HCT116 (cell line): Measurements from ENCODE around the gene COLEC11. TPM values are rescaled to one million over a fixed set of nuclear protein-coding genes. Genes with fewer than 3 reads are reported as not detected.

Source experiments
- ATAC-seq: fragments of 200-7000 bp; cut with Tn5 transposase; 2 replicates; pipeline ENCODE4 v1.9.1; 2020; ENCODE audit warnings: mild to moderate bottlenecking, moderate library complexity
- BruUV-seq: library from RNA; stranded (reverse); fragments of 400-500 nt; replicated peaks from 2 replicates; lab custom pipeline; 2021; lab: Mats Ljungman, UMichigan
- CTCF ChIA-PET: fragments of 300-600 bp; sonication (Branson Sonifier 250); formaldehyde crosslinking; loops from one replicate; lab custom pipeline; 2021; ENCODE audit warnings: antibody characterized with exemption; lab: Charles Lee
- POLR2A ChIA-PET: fragments of 300-600, 350-600 bp; sonication (Branson Sonifier 250); formaldehyde crosslinking; loops from one replicate; lab custom pipeline; 2021; ENCODE audit warnings: antibody characterized with exemption; lab: Charles Lee
- RAD21 ChIA-PET, 2 experiments: fragments of 300-600 bp; sonication (Branson Sonifier 250); formaldehyde crosslinking; loops; one replicate each; lab custom pipeline; 2023; ENCODE audit warnings: low total read pairs in 2 of 2; ENCODE audit not compliant: uncharacterized antibody in 2 of 2, unreplicated experiment in 2 of 2, low non-redundant PET in 1 of 2; lab: Charles Lee
- DNase-seq: peaks from one replicate; pipeline ENCODE4 v3.0.0-alpha.2; 2010; ENCODE audit warnings: low read depth, low spot score
- H2AFZ ChIP-seq: fragments of 200-600 bp; shearing (Covaris generic), sonication (generic); 2 replicates; pipeline ENCODE4 v1.6.1; 2017; ENCODE audit warnings: low read depth, mixed run types, mixed read lengths, antibody characterized with exemption, low read length; ENCODE audit not compliant: poor library complexity, severe bottlenecking
- H3K27ac ChIP-seq: 2 replicates; pipeline ENCODE4 v1.5.1; 2012; ENCODE audit warnings: low read depth, low read length
- H3K27me3 ChIP-seq: fragments of 200-600 bp; sonication (generic); 2 replicates; pipeline ENCODE4 v1.6.1; 2016; ENCODE audit warnings: mixed run types, low read length, mixed read lengths; ENCODE audit not compliant: insufficient read depth
- H3K36me3 ChIP-seq, 2 experiments: fragments of 200-500 bp in 1 of 2; fragments of 200-600 bp in 1 of 2; sonication (Bioruptor generic) in 1 of 2; sonication (generic) in 1 of 2; 2 replicates each; pipeline versions ENCODE4 v1.5.1 to v1.6.1; 2014 to 2016; ENCODE audit warnings: low read length in 2 of 2, inconsistent platforms in 1 of 2, mixed read lengths in 1 of 2, mixed run types in 1 of 2; ENCODE audit not compliant: insufficient read depth in 2 of 2, control insufficient read depth in 1 of 2
- H3K4me1 ChIP-seq, 2 experiments: fragments of 200-600 bp in 1 of 2; sonication (generic) in 1 of 2; 2 replicates each; pipeline versions ENCODE4 v1.5.1 to v1.6.1; 2012 to 2017; ENCODE audit warnings: low read length in 2 of 2, inconsistent platforms in 1 of 2, mild to moderate bottlenecking in 1 of 2, mixed read lengths in 1 of 2, mixed run types in 1 of 2, moderate library complexity in 1 of 2; ENCODE audit not compliant: insufficient read depth in 2 of 2, control insufficient read depth in 1 of 2
- H3K4me2 ChIP-seq: fragments of 200-600 bp; sonication (generic); 2 replicates; pipeline ENCODE4 v1.6.1; 2017; ENCODE audit warnings: mixed run types, low read length, mixed read lengths
- H3K4me3 ChIP-seq, 2 experiments: fragments of 200-600 bp in 1 of 2; sonication (generic) in 1 of 2; replicated peaks in 1 of 2; 2 replicates each; pipeline ENCODE4 v1.5.1; 2011 to 2016; ENCODE audit warnings: low read length in 2 of 2, control low read depth in 1 of 2, low read depth in 1 of 2, mild to moderate bottlenecking in 1 of 2, mixed read lengths in 1 of 2, mixed run types in 1 of 2
- H3K79me2 ChIP-seq: fragments of 200-600 bp; sonication (generic); 2 replicates; pipeline ENCODE4 v1.6.1; 2017; ENCODE audit warnings: mild to moderate bottlenecking, mixed run types, low read length, moderate library complexity, mixed read lengths; ENCODE audit not compliant: insufficient read depth
- H3K9ac ChIP-seq: fragments of 200-600 bp; sonication (generic); 2 replicates; pipeline ENCODE4 v1.6.1; 2016; ENCODE audit warnings: low read length, mixed read lengths
- H3K9me2 ChIP-seq: fragments of 200-600 bp; sonication (generic), shearing (Covaris generic); 2 replicates; pipeline ENCODE4 v1.6.1; 2017; ENCODE audit warnings: mixed run types, mild to moderate bottlenecking, moderate library complexity; ENCODE audit not compliant: insufficient read depth
- H3K9me3 ChIP-seq, 2 experiments: fragments of 200-500 bp in 1 of 2; fragments of 200-600 bp in 1 of 2; sonication (Bioruptor generic) in 1 of 2; sonication (generic) in 1 of 2; 2 replicates each; pipeline ENCODE4 v1.6.1; 2014 to 2017; ENCODE audit warnings: low read length in 2 of 2, mixed read lengths in 2 of 2, inconsistent platforms in 1 of 2, low read depth in 1 of 2, mild to moderate bottlenecking in 1 of 2, mixed run types in 1 of 2, moderate library complexity in 1 of 2; ENCODE audit not compliant: control insufficient read depth in 1 of 2, insufficient read depth in 1 of 2
- H4K20me1 ChIP-seq: fragments of 200-600 bp; sonication (generic), shearing (Covaris generic); 2 replicates; pipeline ENCODE4 v1.6.1; 2017; ENCODE audit warnings: mixed run types, mild to moderate bottlenecking, moderate library complexity; ENCODE audit not compliant: insufficient read depth
- CBX3 ChIP-seq: IDR thresholded peaks from 2 replicates; pipeline ENCODE4 v1.6.1; 2012; ENCODE audit warnings: low read depth
- CEBPB ChIP-seq: IDR thresholded peaks from 2 replicates; pipeline ENCODE4 v1.6.1; 2012; ENCODE audit warnings: low read depth
- EGR1 ChIP-seq: IDR thresholded peaks from 2 replicates; pipeline ENCODE4 v1.6.1; 2012; ENCODE audit warnings: low read depth
- ELF1 ChIP-seq: IDR thresholded peaks from 2 replicates; pipeline ENCODE4 v1.6.1; 2012; ENCODE audit warnings: low read depth, borderline replicate concordance
- EZH2 ChIP-seq: fragments of 200-600 bp; sonication (generic); IDR thresholded peaks from 2 replicates; pipeline ENCODE4 v1.6.1; 2017; ENCODE audit warnings: antibody characterized with exemption, mixed run types
- EZH2phosphoT487 ChIP-seq: fragments of 200-600 bp; IDR thresholded peaks from 2 replicates; pipeline ENCODE4 v1.6.1; 2018; ENCODE audit warnings: antibody characterized with exemption, borderline replicate concordance
- FOSL1 ChIP-seq: IDR thresholded peaks from 2 replicates; pipeline ENCODE4 v1.6.1; 2012; ENCODE audit warnings: low read depth
- POLR2A ChIP-seq: IDR thresholded peaks from 2 replicates; pipeline ENCODE4 v1.7.0; 2011; ENCODE audit warnings: borderline replicate concordance; ENCODE audit not compliant: insufficient read depth, insufficient read length; ENCODE audit errors: extremely low read depth
- POLR2AphosphoS5 ChIP-seq: IDR thresholded peaks from 2 replicates; pipeline ENCODE4 v1.6.1; 2011; ENCODE audit warnings: mild to moderate bottlenecking, low read depth, low read length, moderate library complexity
- SIN3A ChIP-seq: IDR thresholded peaks from 2 replicates; pipeline ENCODE4 v1.6.1; 2012; ENCODE audit warnings: low read depth
- SP1 ChIP-seq: IDR thresholded peaks from 2 replicates; pipeline ENCODE4 v1.6.1; 2012; ENCODE audit warnings: low read depth
- SRF ChIP-seq: IDR thresholded peaks from 2 replicates; pipeline ENCODE4 v1.6.1; 2012; ENCODE audit warnings: low read depth
- TCF7L2 ChIP-seq: IDR thresholded peaks from 2 replicates; pipeline ENCODE4 v1.7.0; 2011; ENCODE audit warnings: borderline replicate concordance, inconsistent platforms; ENCODE audit not compliant: insufficient read depth, insufficient read length; ENCODE audit errors: extremely low read depth
- YY1 ChIP-seq: IDR thresholded peaks from 2 replicates; pipeline ENCODE4 v1.6.1; 2011; ENCODE audit warnings: low read length, low read depth, moderate library complexity, mild to moderate bottlenecking; ENCODE audit not compliant: insufficient replicate concordance; ENCODE audit errors: extremely low read depth
- ZFX ChIP-seq: fragments of 450-650 bp; IDR thresholded peaks from 2 replicates; pipeline ENCODE4 v1.6.1; 2017
- ZNF274 ChIP-seq: fragments of 200-500 bp; sonication (Bioruptor generic); IDR thresholded peaks from 2 replicates; pipeline ENCODE4 v1.6.1; 2014; ENCODE audit warnings: mild to moderate bottlenecking, low read depth, low read length, inconsistent platforms
- intact Hi-C: fragments of 100-400 bp; cut with micrococcal nuclease; formaldehyde crosslinking; loops from 2 replicates; pipeline ENCODE4 v1.10.0; 2022
- total RNA-seq: library from RNA; stranded (reverse); gene quantifications from one replicate; pipeline ENCODE4 v1.2.1, GENCODE V29; 2021; ENCODE audit not compliant: unreplicated experiment
- TF ChIP-seq, protein P1 (sequence below): IDR thresholded peaks from 2 replicates; pipeline ENCODE4 v1.6.1; 2012
- TF ChIP-seq, protein P2 (sequence below), 3 experiments: fragments of 200-600 bp in 1 of 3; sonication (generic) in 1 of 3; IDR thresholded peaks in 2 of 3; conservative IDR thresholded peaks in 1 of 3; 2 replicates each; pipeline ENCODE4 v1.5.1; 2012 to 2017; ENCODE audit warnings: low read depth in 2 of 3, low read length in 2 of 3, antibody characterized with exemption in 1 of 3, borderline replicate concordance in 1 of 3, control low read depth in 1 of 3, mild to moderate bottlenecking in 1 of 3, mixed read lengths in 1 of 3, mixed run types in 1 of 3, moderate library complexity in 1 of 3; ENCODE audit not compliant: insufficient read depth in 1 of 3

Gene COLEC11
- total RNA-seq, 1 experiment from 2014 or later, result 0.15 TPM

DNA sequence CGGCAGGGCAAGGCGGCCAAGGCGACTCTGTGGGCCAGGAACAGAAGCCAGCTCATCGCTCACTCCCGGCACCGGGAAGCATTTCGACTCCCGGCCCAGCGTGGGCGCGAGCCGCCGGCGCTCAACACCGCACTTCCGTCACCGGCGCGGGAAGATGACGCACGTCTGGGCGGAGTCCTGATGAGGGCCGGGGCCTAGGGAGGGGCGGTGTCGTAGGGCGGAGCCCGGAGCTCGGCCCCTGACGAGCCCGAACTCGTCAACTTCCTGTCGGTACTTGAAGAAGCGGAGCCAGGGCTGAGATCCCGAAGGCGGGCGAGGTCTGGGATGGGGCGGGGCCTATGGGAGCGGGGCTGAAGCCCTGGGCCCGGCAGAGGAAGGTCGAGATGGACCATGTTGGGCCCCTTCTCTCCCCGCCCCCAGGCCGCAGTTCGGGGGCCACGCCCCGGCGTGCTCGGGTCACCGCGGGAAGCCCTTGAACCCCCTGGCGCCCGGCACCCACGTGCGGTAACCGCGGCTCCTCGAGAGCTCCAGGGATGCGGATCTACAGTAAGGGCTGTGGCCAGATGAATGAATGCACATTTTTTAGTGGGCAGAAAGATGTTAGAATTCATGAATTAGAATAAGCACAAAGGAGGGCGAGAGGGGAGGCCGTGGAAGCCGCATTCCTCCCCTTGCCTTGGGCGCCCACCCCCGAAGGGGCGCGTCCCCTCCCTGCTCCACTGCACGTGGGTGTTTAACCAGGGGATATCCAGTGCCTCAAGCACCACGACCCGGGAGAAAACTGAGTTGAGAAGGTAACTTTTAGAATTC lies 36.5 kb upstream of the COLEC11 start, which contains the start of gene RNASEH1:
Gene RNASEH1 (minus strand): TSS at position 129 of the 810 bp plus-strand sequence. CDS start 73 bp downstream, at position 56.
- peak within 1 kb of the TSS; percentile 84 to 98 for H3K4me3 ChIP-seq
- RAD21 ChIA-PET, result no interaction called here
- H3K36me3 ChIP-seq, result peaks cover 14 to 29% of the 10 kb centered on the region in 2 experiments; a peak in 3 of 4 replicates
- no peaks in the 10 kb centered on the region for H3K27me3 ChIP-seq
- H3K79me2 ChIP-seq, result peaks cover 58% of the 10 kb centered on the region
- H3K4me2 ChIP-seq, result peak within 1 kb of the TSS; percentile 94
- peak within 1 kb of the TSS; percentile 99 for H3K9ac ChIP-seq
- H2AFZ ChIP-seq, result no peak within 1 kb of the TSS
- peaks cover 4 to 18% of the 10 kb centered on the region in 2 experiments; a peak in 3 of 4 replicates for H3K4me1 ChIP-seq
- CTCF ChIA-PET, result interaction anchor here (1.2 kb wide), 1 partner anchor 21 kb away, joined by 3 read pairs; no protein-coding TSS in a partner anchor
- H4K20me1 ChIP-seq, result no peaks in the 10 kb centered on the region
- DNase-seq (peak; percentile 98), ATAC-seq (peak; percentile 98)
- POLR2A ChIA-PET, result interaction anchor here (0.7 to 1.0 kb wide), 4 partner anchors 14 to 17 kb away, joined by 3 to 5 read pairs (median 3); partner anchors contain the start of gene RPS7
- H3K9me2 ChIP-seq, result no peaks in the 10 kb centered on the region
- H3K9me3 ChIP-seq, result no peaks in the 10 kb centered on the region
- TSS peak; percentile 79 for BruUV-seq
- intact Hi-C loops, result loop anchor here (1.0 kb wide), 2 partner anchors 17 to 47 kb away; partner anchors contain the start of gene RPS7
- TF ChIP-seq ZNF274, result no peak
- peak; percentile 96 for TF ChIP-seq EGR1
- no peak for TF ChIP-seq EZH2phosphoT487
- peak; percentile 90 for TF ChIP-seq SRF
- TF ChIP-seq TCF7L2, result peak; percentile 89
- TF ChIP-seq YY1, result peak; percentile 27
- TF ChIP-seq CEBPB, result no peak
- peak; percentile 91 for TF ChIP-seq SIN3A
- peak; percentile 79 for TF ChIP-seq ELF1
- TF ChIP-seq EZH2, result no peak
- TF ChIP-seq CBX3, result peak; percentile 41; the same call in 1 of the 2 replicates
- TF ChIP-seq POLR2A, result no peak
- TF ChIP-seq POLR2AphosphoS5, result peak; percentile 79
- TF ChIP-seq FOSL1, result no peak
- TF ChIP-seq, protein P1, sequence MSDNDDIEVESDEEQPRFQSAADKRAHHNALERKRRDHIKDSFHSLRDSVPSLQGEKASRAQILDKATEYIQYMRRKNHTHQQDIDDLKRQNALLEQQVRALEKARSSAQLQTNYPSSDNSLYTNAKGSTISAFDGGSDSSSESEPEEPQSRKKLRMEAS, result peak; percentile 94
- TF ChIP-seq SP1, result peak; percentile 78
- TF ChIP-seq, protein P2, sequence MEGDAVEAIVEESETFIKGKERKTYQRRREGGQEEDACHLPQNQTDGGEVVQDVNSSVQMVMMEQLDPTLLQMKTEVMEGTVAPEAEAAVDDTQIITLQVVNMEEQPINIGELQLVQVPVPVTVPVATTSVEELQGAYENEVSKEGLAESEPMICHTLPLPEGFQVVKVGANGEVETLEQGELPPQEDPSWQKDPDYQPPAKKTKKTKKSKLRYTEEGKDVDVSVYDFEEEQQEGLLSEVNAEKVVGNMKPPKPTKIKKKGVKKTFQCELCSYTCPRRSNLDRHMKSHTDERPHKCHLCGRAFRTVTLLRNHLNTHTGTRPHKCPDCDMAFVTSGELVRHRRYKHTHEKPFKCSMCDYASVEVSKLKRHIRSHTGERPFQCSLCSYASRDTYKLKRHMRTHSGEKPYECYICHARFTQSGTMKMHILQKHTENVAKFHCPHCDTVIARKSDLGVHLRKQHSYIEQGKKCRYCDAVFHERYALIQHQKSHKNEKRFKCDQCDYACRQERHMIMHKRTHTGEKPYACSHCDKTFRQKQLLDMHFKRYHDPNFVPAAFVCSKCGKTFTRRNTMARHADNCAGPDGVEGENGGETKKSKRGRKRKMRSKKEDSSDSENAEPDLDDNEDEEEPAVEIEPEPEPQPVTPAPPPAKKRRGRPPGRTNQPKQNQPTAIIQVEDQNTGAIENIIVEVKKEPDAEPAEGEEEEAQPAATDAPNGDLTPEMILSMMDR (IDR thresholded peaks at IDR 0.05 in 2 of 3, conservative IDR thresholded peaks at IDR 0.05 in 1 of 3; ENCODE audit: borderline replicate concordance in 1 of 3, insufficient read depth in 1 of 3, low read depth in 2 of 3, low read length in 2 of 3), result no peak
- TF ChIP-seq ZFX, result peak; percentile 88
- H3K27ac ChIP-seq, result peak within 1 kb of the TSS; percentile 88
